T47D (cell line): ENCODE data around the gene KCNQ4.

Source experiments
- DNase-seq, 2 experiments: peaks; one replicate each; pipeline versions ENCODE4 v3.0.0 to v3.0.0-alpha.2; 2011 to 2012; ENCODE audit warnings: low read depth in 1 of 2, low spot score in 1 of 2
- JUND ChIP-seq: IDR thresholded peaks from 2 replicates; pipeline ENCODE4 v1.6.1; 2012; ENCODE audit warnings: low read depth
- in situ Hi-C: cut with HindIII; loops from 2 replicates; pipeline ENCODE4 v1.10.0; 2016; ENCODE audit warnings: low sequenced_read_pairs, low pct_unique_long_range_greater_than_20kb

KCNQ4 gene

DNA sequence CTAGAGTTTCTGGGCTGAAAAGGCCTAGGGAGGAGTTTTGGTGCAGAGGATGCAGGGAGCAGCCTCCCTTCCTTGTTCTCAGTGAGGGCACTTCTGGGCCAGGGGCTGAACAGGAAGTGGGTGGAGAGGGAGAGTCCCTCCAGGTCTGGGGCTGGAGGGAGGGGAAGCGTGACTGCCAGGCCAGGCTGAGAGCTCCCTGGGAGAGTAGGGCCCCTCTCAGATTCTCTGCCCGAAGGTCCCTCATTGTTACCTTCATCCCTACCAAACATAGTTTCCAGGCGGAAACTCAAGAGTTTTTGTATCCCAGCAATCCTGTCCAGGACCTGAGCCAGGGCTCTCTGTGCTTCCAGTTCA lies 41.8 kb downstream of the KCNQ4 start:
- TF ChIP-seq JUND = no peak
- no peak for DNase-seq
- in situ Hi-C loops = no loop called here

- in situ Hi-C loops = no loop called here
- no peak for TF ChIP-seq JUND
- DNase-seq = no peak
Measured at GRCh38 chr1:40825996-40826395, 42.4 kb downstream of the KCNQ4 start.

DNA sequence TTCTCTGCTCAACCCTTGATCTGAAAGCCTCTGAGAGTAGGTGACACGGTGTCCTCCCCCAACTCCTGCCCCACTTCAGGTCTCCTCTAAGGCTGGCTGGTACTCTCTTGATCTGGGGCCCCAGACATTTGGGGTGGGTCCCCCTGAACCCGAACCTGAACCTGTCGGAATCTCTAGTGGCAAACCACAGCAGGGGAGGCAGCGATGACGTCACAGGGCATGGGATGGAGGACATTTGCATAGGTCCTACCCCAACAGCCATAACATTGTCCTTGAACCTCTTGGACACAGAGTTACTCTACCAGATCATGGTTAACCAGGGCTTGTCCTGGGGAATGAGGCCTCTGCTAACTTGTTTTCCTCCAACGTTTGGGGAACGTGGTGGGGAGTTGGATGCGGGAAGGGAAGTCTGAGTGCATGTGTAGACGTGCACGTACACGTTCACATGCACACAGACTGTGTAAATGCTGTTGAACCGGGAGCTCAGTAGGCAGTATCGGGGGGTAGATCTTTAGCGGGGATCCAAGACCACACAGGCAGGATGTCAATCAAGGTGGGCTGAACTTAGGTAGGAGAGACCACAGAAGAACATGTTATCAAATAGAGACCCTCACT lies 46.2 kb downstream of the KCNQ4 start:
- in situ Hi-C loops = no loop called here
- no peak for DNase-seq
- no peak for TF ChIP-seq JUND

- in situ Hi-C loops = no loop called here
- no peak for TF ChIP-seq JUND
Measured at GRCh38 chr1:40830419-40830943, 46.9 kb downstream of the KCNQ4 start.

DNA sequence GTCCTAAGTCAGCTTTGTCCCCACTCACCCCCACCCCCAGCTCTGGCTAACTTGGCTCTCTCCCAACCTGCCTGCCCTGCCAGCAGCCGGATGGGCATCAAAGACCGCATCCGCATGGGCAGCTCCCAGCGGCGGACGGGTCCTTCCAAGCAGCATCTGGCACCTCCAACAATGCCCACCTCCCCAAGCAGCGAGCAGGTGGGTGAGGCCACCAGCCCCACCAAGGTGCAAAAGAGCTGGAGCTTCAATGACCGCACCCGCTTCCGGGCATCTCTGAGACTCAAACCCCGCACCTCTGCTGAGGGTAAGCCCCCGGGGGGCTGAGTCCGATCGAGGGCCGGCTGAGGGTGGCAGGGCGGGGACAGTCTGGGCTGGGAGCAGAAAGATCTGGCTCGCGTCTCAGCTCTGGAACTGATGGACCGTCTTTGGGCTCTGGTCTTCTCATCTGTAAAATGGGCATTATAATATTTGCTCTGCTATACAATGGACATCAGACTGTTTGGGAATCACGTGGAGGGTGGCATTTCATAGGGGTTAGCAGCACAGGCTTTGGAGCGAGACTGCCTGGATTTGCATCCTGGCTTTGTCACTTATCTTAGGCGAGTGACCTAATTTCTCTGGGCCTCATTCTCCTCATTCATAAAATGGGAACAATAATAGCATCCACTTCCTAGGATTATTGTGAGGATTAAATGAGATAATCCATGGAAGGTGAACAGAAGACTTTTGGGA lies 47.6 kb downstream of the KCNQ4 start:
- in situ Hi-C loops = no loop called here

More at GRCh38 chr1:40830419-40830943, 46.9 kb downstream of the KCNQ4 start:
- no peak for DNase-seq

DNA sequence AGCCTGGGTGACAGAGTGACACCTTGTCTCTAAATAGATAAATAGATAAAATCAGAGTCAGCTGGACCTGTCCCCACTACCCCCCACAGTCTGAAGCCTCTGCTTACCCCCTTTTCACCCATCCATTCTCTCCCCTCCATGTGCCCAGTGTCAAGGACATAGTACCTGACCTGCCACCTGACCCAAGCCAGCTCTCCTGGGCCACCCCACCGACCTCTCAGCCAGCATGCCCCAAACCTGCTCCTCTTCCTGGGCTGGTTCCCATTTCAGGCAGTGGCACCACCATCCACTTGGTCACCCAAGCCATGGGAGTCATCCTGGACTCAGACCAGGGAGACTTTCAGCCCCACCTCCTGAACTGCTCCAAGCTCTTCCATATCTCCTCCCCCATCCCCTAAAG lies 50.4 kb downstream of the KCNQ4 start:
- in situ Hi-C loops = no loop called here
- TF ChIP-seq JUND = no peak
- DNase-seq = no peak

More for the DNA sequence above, 47.6 kb downstream of the KCNQ4 start:
- no peak for DNase-seq
- no peak for TF ChIP-seq JUND

- DNase-seq = no peak
- no peak for TF ChIP-seq JUND
- in situ Hi-C loops = no loop called here
Measured at GRCh38 chr1:40834968-40835545, 51.5 kb downstream of the KCNQ4 start.

- in situ Hi-C loops = no loop called here
- DNase-seq = no peak
- no peak for TF ChIP-seq JUND
Measured at GRCh38 chr1:40836283-40836682, 52.7 kb downstream of the KCNQ4 start.

GRCh38 chr1:40837601-40838000 lies 54.0 kb downstream of the KCNQ4 start:
- in situ Hi-C loops = no loop called here
- no peak for TF ChIP-seq JUND
- DNase-seq = no peak

DNA sequence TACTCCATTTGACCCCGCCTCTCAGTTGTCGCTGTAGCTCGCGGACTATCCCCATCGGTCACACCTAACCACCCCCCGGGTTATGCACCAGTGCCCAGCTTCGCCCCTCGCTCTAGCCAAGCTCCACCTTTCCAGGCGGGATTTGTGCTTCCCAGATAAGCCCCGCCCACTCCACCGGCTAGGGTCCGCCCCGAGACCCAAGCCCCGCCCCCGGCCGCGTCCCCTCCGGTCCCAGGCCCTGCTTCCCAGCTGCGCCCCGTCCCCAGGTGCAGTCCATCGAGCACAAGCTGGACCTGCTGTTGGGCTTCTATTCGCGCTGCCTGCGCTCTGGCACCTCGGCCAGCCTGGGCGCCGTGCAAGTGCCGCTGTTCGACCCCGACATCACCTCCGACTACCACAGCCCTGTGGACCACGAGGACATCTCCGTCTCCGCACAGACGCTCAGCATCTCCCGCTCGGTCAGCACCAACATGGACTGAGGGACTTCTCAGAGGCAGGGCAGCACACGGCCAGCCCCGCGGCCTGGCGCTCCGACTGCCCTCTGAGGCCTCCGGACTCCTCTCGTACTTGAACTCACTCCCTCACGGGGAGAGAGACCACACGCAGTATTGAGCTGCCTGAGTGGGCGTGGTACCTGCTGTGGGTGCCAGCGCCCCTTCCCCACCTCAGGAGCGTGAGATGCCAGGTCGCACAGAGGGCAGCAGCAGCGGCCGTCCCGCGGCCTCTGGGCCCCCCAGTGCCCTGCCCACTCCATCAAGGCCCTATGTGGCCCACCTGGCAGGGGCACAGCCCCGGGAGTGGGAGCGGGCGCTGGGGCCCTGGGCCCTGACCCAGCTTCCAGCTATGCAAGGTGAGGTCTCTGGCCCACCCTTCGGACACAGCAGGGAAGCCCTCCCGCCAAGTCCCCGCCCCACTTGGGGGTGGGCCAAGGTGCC lies 54.7 kb downstream of the KCNQ4 start:
- in situ Hi-C loops = no loop called here
- DNase-seq = no peak
- TF ChIP-seq JUND = no peak

DNA sequence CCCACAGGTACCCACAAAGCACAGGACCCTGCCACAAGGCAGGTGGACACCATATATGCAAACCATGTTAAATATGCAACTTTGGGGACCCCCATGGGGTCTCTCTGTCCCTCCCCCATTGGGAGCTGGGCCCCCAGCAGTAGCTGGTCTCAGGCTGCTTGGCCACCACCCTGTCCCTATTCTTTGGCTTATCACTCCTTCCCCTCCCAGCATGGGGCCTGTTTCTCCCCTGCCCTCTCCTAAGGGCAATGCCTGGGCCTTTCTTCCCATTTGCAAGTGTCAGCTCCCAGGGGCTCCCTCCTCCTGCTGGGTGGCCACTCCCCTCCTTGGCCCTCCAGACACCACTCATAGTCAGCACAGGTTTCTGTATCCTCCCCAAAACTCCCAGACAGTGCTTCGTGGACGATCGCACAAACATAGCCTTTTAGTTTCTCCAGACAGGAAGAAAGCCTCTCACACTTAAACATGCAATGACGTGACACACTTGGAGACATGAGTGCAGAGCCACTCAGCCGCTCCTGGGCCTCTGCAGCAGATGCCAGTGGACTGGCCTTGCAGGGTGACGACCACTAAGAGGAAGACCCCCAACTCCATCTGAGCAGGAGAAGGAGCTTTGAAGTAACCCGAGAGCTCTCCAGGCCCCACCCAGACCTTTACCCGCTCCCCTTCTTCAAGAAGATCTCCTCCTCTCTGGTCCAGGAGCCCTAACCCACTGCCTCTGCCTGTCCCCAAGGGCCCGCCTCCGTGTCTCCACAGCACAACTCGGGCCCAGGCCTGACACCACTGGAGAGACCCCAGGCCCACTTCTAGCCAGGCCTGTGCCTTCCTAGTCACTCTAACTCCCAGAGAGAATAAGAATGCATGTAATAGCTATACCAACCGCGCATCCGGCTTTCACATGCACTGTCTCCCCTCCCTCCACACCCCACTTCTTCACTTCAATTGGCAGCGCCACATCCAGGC lies 55.7 kb downstream of the KCNQ4 start:
- no peak for TF ChIP-seq JUND
- in situ Hi-C loops = no loop called here
- DNase-seq = no peak

DNA sequence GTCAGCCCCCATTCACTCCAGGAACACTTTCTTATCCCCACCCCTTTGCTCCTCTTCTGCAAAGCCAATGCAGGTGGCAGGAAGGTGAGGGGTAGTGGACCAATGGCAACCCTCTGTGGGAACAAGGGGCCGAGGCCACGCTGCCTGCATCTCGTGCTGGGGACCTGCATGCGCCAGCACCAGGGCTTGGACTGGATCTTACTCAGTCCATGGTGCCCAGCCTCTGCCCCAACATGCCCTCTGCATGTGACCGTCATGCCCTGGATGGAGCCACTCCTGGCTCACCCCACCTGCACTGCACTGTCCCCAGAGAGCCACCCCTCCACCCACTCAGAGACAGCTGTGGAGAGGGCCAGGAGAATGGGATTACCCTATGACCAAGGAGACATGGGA lies 56.4 kb downstream of the KCNQ4 start:
- no peak for DNase-seq
- in situ Hi-C loops = no loop called here
- TF ChIP-seq JUND = no peak
